ENCODE results near the gene RAD9A.
"Not testable (repeated sequence)": the region's sequence is repeated elsewhere in the genome, so short reads cannot be mapped to it uniquely, and the experiment has no call there.

The RAD9A gene

GRCh38 chr11:67422891-67423290 lies 31.1 kb downstream of the RAD9A start:
- FAIRE-seq (no peak), DNase-seq (ENCODE audit: low spot score) (no peak)

- DNase-seq (ENCODE audit: low spot score) = no peak
Measured at GRCh38 chr11:67423466-67423865, 31.7 kb downstream of the RAD9A start.

GRCh38 chr11:67423891-67424613 lies 32.3 kb downstream of the RAD9A start:
- DNase-seq (ENCODE audit: low spot score) (no peak), FAIRE-seq (no peak)

More at GRCh38 chr11:67423466-67423865, 31.7 kb downstream of the RAD9A start:
- no peak for FAIRE-seq

GRCh38 chr11:67427364-67427859 lies 35.6 kb downstream of the RAD9A start:
- not testable (repeated sequence) for DNase-seq (ENCODE audit: low spot score); FAIRE-seq

GRCh38 chr11:67428052-67429001 lies 36.5 kb downstream of the RAD9A start, which contains the start of gene RPS6KB2:
Gene RPS6KB2, plus strand, starts transcription at chr11:67428494. Its CDS starts 52 bp downstream, at chr11:67428546.
- FAIRE-seq (peak; percentile 77), DNase-seq (ENCODE audit: low spot score) (peak; percentile 98)

- no peak for FAIRE-seq
- DNase-seq (ENCODE audit: low spot score) = no peak
Measured at GRCh38 chr11:67429038-67429668, 37.4 kb downstream of the RAD9A start.

- no peak for FAIRE-seq
- DNase-seq (ENCODE audit: low spot score) = no peak
Measured at GRCh38 chr11:67429722-67430121, 37.9 kb downstream of the RAD9A start.

GRCh38 chr11:67431346-67432249 lies 39.8 kb downstream of the RAD9A start:
- DNase-seq (ENCODE audit: low spot score) (no peak), FAIRE-seq (no peak)

- DNase-seq (ENCODE audit: low spot score) (no peak), FAIRE-seq (no peak)
Measured at GRCh38 chr11:67432655-67433349, 41.0 kb downstream of the RAD9A start.

GRCh38 chr11:67433536-67434394 lies 42.0 kb downstream of the RAD9A start:
- DNase-seq (ENCODE audit: low spot score) (no peak), FAIRE-seq (no peak)

GRCh38 chr11:67434395-67434881 lies 42.7 kb downstream of the RAD9A start:
- FAIRE-seq (no peak), DNase-seq (ENCODE audit: low spot score) (no peak)

- DNase-seq (ENCODE audit: low spot score) (no peak), FAIRE-seq (no peak)
Measured at GRCh38 chr11:67435031-67435726, 43.4 kb downstream of the RAD9A start.

GRCh38 chr11:67435727-67436458 lies 44.1 kb downstream of the RAD9A start:
- FAIRE-seq (no peak), DNase-seq (ENCODE audit: low spot score) (no peak)

GRCh38 chr11:67436459-67437081 lies 44.8 kb downstream of the RAD9A start:
- FAIRE-seq = no peak
- peak; percentile 37 for DNase-seq (ENCODE audit: low spot score)

GRCh38 chr11:67437082-67437808 lies 45.5 kb downstream of the RAD9A start, which contains the start of gene PTPRCAP:
Gene PTPRCAP, minus strand, starts transcription at chr11:67437682. Its CDS starts 63 bp downstream, at chr11:67437619.
- FAIRE-seq = no peak
- no peak for DNase-seq (ENCODE audit: low spot score)

GRCh38 chr11:67437809-67438157 lies 46.0 kb downstream of the RAD9A start:
- no peak for FAIRE-seq
- no peak for DNase-seq (ENCODE audit: low spot score)

Data from urothelium cell line (cell line).